ENCODE data around the gene TOR3A. TPM values are rescaled to one million over a fixed set of nuclear protein-coding genes. Genes with fewer than 3 reads are reported as not detected.

TOR3A gene
- polyA plus RNA-seq, 1 of the 3 experiments (the other 2 are of a cell fraction) = 29.9 TPM

GRCh38 chr1:179082333-179082998 lies 596 bp downstream of the TOR3A start:
- Histone ChIP-seq H4K20me1 (ENCODE audit: insufficient read depth) (no peaks in the 10 kb centered on the region), H3K9me3 (no peaks in the 10 kb centered on the region), H3K4me3 (ENCODE audit: low read depth in 2 of 2, low read length in 1 of 2) (peak overlapping the region; percentile 81 to 84), H2AFZ (ENCODE audit: low read depth) (peak overlapping the region; percentile 81), H3K9ac (peak overlapping the region; percentile 83), H3K79me2 (ENCODE audit: insufficient read depth) (peaks cover 26% of the 10 kb centered on the region), H3K27ac (ENCODE audit: low read depth in 2 of 2, low read length in 1 of 2) (peak overlapping the region; percentile 73), H3K27me3 (ENCODE audit: insufficient read depth) (no peaks in the 10 kb centered on the region), H3K4me2 (peak overlapping the region; percentile 97), H3K9me2 (no peaks in the 10 kb centered on the region), H3K36me3 (replicated peaks in 1 of 2; ENCODE audit: control insufficient read depth in 1 of 2, insufficient read depth in 2 of 2, low read length in 1 of 2) (peaks cover 0 to 12% of the 10 kb centered on the region in 2 experiments), H3F3A (replicated peaks; ENCODE audit: insufficient read depth) (peaks cover 2% of the 10 kb centered on the region), H3K4me1 (ENCODE audit: control insufficient read depth in 1 of 2, insufficient read depth in 2 of 2, low read depth in 1 of 2, low read length in 1 of 2) (peaks cover 0 to 13% of the 10 kb centered on the region in 2 experiments; a peak in 1 of 4 replicates)
- WGBS (ENCODE audit: low lambda C conversion rate) = 0% methylated on average over 8 of the region's 52 CpGs
- TF ChIP-seq RCOR1 (IDR thresholded peaks at IDR 0.05; ENCODE audit: low read length) (no peak), MAX (IDR thresholded peaks at IDR 0.05; ENCODE audit: low read depth) (peak; percentile 66; the same call in 1 of the 2 replicates), MXI1 (IDR thresholded peaks at IDR 0.05; ENCODE audit: low read depth, low read length) (peak; percentile 71), FOXJ3 (CRISPR knock-in tag; IDR thresholded peaks at IDR 0.05) (0 out of 2 replicates have a peak, but pooled peaks have one; percentile 13), EZH2phosphoT487 (IDR thresholded peaks at IDR 0.05; ENCODE audit: borderline replicate concordance, low read depth) (no peak)
- POLR2A ChIA-PET = interaction anchor here (1.0 to 1.6 kb wide), 2 partner anchors 9 to 53 kb away, joined by 3 to 5 read pairs; no protein-coding TSS in a partner anchor
- DNase-seq = peak; percentile 79
- CTCF ChIA-PET = interaction anchor here (0.7 to 8.0 kb wide), 8 partner anchors 9 to 287 kb away, joined by 3 to 63 read pairs (median 4); partner anchors contain the start of gene AXDND1

DNA sequence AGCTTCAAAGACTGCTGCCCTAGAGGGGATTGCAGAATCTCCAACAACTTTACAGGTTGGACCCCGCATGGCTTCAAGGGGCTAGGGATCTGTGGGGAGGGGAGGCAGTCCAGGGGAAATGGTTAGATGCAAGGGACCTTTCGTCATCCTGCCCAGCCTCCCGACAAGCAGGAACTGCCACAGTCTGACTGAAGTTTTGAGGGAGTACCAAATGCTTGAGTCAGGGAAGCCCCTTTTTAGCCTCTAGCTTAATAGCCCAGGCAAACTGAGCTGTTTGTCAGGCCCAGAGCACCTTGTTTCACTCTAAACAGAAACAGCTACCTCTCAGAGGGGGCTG lies 1.1 kb downstream of the TOR3A start:
- no peaks in the 10 kb centered on the region for H3K9me2 ChIP-seq
- peak overlapping the region; percentile 97 for H3K4me2 ChIP-seq
- POLR2A ChIA-PET = interaction anchor here (1.6 kb wide), 1 partner anchor 9 kb away, joined by 5 read pairs; no protein-coding TSS in a partner anchor
- WGBS (ENCODE audit: low lambda C conversion rate) = 8% methylated on average over 2 of the region's 3 CpGs
- H3K9me3 ChIP-seq = no peaks in the 10 kb centered on the region
- peaks cover 26% of the 10 kb centered on the region for H3K79me2 ChIP-seq (ENCODE audit: insufficient read depth)
- H3K4me3 ChIP-seq (ENCODE audit: low read depth in 2 of 2, low read length in 1 of 2) = peak overlapping the region; percentile 81 to 84
- no peaks in the 10 kb centered on the region for H3K27me3 ChIP-seq (ENCODE audit: insufficient read depth)
- CTCF ChIA-PET = interaction anchor here (0.7 to 8.0 kb wide), 6 partner anchors 9 to 287 kb away, joined by 3 to 63 read pairs (median 4); partner anchors contain the start of gene AXDND1
- peak; percentile 48 for DNase-seq
- H2AFZ ChIP-seq (ENCODE audit: low read depth) = peak overlapping the region; percentile 81; the same call in 1 of the 2 replicates
- peak overlapping the region in 1 of 2 experiments; percentile 73; a peak in 2 of 4 replicates for H3K27ac ChIP-seq (ENCODE audit: low read depth in 2 of 2, low read length in 1 of 2)
- H3F3A ChIP-seq (replicated peaks; ENCODE audit: insufficient read depth) = peaks cover 7% of the 10 kb centered on the region
- peak overlapping the region; percentile 83 for H3K9ac ChIP-seq
- TF ChIP-seq USF1 (IDR thresholded peaks at IDR 0.05; ENCODE audit: borderline replicate concordance, low read depth) = peak; percentile 61; the same call in 1 of the 2 replicates
- TF ChIP-seq EZH2phosphoT487 (IDR thresholded peaks at IDR 0.05; ENCODE audit: borderline replicate concordance, low read depth) = no peak
- no peak for TF ChIP-seq RFX5 (IDR thresholded peaks at IDR 0.05; ENCODE audit: low read length)
- H3K4me1 ChIP-seq (ENCODE audit: control insufficient read depth in 1 of 2, insufficient read depth in 2 of 2, low read depth in 1 of 2, low read length in 1 of 2) = peaks cover 0 to 13% of the 10 kb centered on the region in 2 experiments; a peak in 1 of 4 replicates
- H3K36me3 ChIP-seq (replicated peaks in 1 of 2; ENCODE audit: control insufficient read depth in 1 of 2, insufficient read depth in 2 of 2, low read length in 1 of 2) = peaks cover 0 to 12% of the 10 kb centered on the region in 2 experiments
- no peaks in the 10 kb centered on the region for H4K20me1 ChIP-seq (ENCODE audit: insufficient read depth)
